ENCODE measurements around the gene TAS2R31.

GRCh38 chr12:11031307-11031706 lies at the start of gene TAS2R31:
- TF ChIP-seq TCF12 (IDR thresholded peaks at IDR 0.05; ENCODE audit: low read depth, low read length) (no peak), POLR2A (IDR thresholded peaks at IDR 0.05; ENCODE audit: low read depth, low read length) (no peak), TBL1XR1 (IDR thresholded peaks at IDR 0.05; ENCODE audit: low read depth, low read length) (no peak), SP1 (IDR thresholded peaks at IDR 0.05; ENCODE audit: low read depth, low read length) (no peak), NFYA (IDR thresholded peaks at IDR 0.05; ENCODE audit: borderline replicate concordance, low read depth, low read length) (no peak), CTCF (IDR thresholded peaks at IDR 0.05 in 2 of 3, conservative IDR thresholded peaks at IDR 0.05 in 1 of 3; ENCODE audit: control insufficient read depth in 2 of 3, extremely low read depth in 1 of 3, insufficient read depth in 1 of 3, low read depth in 3 of 3, low read length in 3 of 3) (no peak), EZH2 (IDR thresholded peaks at IDR 0.05; ENCODE audit: borderline replicate concordance, control insufficient read depth, low read depth, low read length) (no peak), SMC3 (IDR thresholded peaks at IDR 0.05; ENCODE audit: borderline replicate concordance, low read length) (no peak), STAT3 (IDR thresholded peaks at IDR 0.05; ENCODE audit: low read depth, low read length) (no peak), TCF3 (IDR thresholded peaks at IDR 0.05; ENCODE audit: borderline replicate concordance, insufficient read depth, low read depth, low read length) (no peak), ZNF687 (IDR thresholded peaks at IDR 0.05) (no peak)
